GM19372 (cell line): ENCODE measurements around the gene DIDO1.
"Not testable (repeated sequence)": the region's sequence is repeated elsewhere in the genome, so short reads cannot be mapped to it uniquely, and the experiment has no call there.

Experiments
- ATAC-seq: cut with Tn5 transposase; IDR thresholded peaks from one replicate; pipeline ENCODE4 v1.9.1; 2021; ENCODE audit warnings: mild to moderate bottlenecking, low read depth, moderate library complexity; ENCODE audit not compliant: unreplicated experiment

The DIDO1 gene

DNA sequence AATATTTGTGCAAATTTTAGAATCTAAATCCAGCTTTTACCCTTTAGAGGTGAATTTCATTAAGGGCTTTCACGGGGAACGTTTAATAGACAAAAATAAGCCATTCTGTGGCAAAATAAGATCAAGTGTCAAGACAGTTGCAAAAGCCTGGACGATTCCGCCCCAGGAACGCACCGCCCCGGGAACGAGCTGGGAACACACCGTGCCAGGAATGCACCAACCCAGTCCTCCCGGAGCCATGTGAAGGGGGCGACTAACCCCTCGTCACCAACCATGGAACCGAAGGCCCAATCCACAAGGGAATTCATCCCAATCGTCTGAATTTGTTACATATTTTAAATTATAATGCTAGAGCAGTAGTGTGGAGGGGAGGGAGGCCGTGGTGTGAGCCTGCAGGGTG, 43.9 kb downstream of the DIDO1 start:
- no peak for ATAC-seq

DNA sequence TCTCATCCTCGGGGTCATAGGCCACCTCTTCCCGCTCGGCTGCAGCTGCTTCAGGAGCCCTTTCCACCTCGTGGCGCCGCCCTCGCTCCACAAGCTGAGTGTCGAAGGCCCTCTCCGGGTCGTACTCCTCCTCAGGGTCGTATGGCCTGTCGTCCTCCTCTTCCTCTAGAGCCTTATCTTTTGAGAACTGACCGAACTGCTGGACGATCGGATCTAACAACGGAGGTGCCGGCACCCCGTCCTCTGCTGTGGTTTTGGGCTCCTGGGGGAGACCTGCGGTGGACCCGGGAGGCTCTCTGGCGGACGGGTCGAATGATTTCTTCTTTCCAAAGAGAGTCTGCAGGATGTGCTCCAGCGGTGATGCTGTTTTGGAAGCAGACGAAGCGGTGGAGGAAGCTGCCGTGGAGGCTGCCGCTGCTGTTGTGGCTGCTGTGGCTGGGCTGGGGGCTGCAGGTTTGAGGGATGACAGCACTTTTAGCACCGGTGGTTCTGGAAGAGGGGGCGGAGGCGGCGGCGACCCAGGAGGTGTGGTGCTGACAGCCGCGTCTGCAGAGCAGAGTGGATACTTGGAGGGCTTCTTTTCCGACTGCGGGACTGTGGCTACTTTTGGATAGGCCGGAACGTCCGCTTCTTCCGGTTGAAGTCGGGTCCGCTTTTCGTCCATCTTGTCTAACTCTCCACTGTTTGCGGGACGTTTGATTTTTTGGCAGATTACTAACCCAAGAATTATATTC, 44.5 kb downstream of the DIDO1 start:
- ATAC-seq, result no peak

DNA sequence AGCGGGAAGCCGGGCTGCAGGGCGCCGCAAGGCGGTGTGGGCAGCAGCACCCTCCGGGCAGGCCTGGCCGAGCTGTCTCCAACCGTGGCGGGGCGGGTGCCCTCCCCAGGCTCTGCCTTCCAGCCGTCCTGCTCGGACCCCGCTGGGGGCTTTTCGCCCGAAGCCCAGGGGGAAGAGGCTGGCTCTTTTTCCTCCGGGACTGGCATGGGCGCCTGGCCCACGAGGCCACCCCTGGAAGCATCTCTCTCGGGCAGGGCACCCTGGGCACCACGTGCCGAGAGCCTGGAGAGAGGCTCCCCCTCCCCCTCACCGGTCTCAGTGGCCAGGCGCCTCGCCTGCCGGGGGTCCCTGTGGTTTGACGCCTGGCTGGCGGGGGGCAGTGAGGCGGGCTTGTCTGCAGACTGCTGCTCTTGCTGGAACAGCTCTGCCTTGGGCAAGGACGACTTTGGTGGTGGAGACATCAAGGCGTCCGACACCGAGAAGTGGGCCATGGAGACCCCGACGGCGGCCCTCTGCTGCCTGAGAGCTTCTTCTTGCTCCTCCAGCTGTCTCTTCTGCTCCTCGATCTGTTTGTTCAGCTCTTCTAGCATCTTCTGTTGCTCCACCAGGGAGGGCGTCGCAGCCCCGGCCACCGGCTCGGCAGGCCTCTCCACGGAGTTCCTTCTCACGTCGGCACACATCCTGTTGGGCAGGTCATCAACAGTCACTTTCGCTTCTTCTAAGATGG, 45.2 kb downstream of the DIDO1 start:
- ATAC-seq, result no peak

DNA sequence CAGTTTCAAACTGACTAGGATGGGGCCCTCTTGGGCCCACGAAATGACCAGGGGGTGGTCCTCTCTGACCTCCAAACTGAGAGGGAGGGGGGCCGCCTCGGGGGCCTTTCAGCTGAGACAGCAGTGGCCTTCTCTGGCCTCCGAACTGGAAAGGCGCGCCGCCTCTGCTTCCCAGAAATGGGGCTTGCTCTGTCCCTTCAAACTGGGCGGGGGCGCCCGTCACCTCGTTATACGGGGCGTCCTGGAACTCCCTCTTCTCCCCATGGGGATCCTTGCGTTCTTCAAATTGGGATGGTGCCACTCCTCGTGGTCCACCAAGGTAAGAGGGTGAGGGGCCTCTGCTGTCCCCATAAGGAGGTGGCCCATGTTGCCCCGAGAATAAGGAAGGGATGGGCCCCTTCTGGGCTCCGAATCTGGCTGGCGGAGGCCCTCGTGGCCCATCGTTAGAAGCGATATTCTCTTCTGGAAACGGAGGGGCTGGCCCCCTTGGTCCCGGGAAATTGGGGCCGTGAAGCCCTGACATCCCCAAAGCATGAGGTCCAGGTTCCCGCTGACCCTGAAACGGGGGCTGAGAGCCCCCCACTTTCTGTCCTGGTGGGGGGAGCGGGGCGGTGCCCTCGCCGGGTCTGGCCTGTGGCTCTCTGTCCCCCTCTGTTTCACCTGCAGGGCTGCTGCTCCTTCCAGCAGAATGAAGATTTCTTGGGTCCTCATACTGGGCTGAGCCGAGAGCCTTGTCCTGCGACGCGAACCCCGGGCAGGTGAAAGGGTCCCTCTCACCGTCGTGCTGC, 46.0 kb downstream of the DIDO1 start:
- ATAC-seq, result no peak

DNA sequence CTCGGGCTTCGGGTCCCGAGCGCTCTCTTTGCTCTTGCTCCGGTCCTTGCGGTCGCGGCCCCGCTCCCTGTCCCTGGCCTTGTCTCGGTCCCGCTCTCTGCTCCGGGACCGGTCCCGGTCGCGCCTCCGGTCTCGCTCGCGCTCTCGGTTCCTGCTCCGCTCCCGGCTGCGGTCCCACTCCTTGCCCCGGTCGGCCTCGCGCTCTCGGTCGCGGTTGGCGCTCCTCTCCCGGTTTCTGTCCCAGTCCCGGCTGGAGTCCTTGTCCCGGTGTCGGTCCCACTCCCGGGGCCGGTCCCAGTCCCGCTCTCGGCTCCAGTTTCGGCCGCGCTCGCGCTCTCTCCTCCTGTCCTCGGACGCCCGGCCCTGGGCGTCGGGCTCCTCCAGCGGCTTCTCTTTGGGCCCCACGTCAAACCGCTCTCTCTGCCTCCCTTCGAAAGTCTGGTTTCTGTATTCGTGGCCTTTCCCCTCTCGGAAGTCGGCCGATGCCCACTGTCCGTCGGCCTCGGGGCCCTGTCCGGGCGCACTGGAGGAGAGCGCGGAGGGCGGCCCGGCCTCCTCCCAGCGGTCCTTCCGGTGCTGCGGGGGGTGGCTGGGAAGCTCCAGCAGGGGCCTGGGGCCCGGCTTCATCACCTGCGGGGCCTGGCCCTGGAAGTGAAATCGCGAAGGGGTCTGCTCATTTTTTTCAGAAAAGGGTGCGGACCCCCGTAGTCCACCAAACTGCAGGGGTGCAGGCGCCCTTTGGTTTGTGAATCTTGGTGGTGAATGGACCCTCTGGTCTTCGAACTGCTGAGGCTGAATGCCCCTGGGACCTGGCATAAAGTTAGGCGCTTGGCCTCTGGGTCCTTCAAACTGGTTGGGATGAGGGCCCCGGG, 46.8 kb downstream of the DIDO1 start:
- ATAC-seq, result no peak

DNA sequence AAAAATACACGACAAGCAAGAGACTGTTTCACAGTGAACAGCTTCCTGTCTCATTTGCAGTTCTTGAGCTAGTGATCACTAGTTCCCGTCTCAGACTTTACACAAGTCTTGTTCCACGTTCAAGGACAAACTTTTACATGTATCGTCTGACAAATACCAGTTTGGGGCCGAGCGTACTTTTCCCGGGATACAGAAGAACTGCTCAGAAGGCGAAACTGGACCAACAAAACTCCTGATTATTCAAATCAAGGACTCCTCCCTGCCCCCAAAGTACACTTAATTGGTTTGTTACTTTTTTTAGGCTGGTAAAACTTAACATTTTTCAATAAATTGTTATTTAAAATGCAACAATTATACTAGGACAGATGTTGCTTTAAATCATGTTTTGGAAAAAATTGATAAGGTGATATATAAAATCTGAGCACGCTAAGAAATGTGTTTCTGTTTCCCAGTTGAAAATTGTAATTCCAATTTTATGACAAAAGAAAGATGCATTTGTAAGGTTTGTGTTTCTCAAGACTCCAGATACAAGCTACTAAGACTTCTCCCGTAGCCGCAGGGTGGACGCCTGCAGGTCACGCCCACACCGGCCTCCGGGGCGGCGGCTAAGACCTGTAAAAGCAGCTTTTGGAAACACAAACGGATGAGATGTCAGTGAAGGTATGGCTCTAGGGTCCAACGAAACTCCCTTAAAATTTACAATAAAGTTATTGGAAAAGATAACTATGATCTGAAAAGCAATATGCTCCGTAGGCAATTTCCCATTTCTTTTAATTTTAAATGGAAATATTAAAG, 47.9 kb downstream of the DIDO1 start:
- ATAC-seq, result no peak

DNA sequence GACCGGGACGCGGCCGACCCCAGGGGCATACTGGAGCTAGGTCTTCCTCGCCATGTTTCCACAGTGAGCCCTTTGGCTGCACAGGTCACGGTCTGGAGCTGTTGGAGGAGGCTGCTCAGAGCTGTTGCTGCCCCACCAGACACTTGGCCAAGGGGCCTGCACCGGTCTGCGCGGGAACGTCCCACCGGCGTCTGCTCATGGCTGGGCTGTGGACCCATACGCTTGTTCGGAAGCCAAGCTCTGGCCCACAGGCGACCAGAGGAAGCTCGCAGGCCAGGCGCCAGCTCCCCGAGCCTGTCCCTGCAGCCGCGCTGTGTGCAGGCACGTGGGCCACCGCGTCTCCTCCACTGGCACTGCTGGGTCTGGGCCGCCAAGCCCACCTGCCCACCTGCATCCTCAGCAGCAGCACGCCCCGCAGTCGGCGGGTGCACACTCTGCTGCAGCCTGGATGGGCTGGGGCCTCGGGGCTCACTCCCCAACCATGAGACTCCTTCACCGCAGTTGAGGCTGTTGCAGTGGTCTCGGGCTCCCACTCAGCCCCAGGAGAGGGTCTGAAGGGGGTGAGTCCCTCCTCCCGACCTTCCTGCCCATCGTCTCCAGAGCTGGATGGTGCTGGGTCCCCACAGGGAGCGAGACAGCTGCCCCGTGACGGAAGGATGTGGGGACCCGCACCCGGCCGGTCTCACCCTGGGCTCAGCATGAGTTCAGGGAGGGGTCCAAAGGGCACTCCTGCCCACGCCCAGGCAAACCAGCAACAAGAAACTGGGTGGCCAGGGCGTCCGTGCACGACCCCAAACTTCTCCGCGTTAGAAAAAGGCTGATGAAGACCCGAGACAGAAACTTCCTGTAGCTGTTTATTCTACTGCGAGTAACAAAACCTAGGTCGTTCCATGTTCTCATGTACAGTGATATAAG, 49.1 kb downstream of the DIDO1 start:
- ATAC-seq, result no peak

DNA sequence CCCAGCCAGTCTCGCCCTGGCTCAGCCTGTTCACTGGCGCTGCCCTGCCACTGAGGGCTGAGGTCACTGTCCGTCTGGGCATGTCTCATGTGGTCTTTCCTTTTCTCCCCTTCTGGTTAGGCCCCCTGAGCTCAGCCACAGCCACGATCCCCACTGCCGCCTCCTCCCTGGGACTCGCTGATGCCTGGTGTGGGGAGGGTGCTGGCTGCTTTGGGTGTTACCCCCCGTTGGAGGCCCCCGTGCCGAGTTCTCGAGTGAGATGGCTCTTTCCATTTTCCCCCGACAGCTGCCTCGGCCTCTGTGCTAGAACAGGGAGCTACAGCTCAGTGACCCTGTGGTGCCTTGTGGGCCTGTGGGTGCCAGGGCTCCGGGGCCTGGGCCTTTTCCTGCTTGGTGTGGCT, 49.8 kb downstream of the DIDO1 start:
- ATAC-seq, result no peak

DNA sequence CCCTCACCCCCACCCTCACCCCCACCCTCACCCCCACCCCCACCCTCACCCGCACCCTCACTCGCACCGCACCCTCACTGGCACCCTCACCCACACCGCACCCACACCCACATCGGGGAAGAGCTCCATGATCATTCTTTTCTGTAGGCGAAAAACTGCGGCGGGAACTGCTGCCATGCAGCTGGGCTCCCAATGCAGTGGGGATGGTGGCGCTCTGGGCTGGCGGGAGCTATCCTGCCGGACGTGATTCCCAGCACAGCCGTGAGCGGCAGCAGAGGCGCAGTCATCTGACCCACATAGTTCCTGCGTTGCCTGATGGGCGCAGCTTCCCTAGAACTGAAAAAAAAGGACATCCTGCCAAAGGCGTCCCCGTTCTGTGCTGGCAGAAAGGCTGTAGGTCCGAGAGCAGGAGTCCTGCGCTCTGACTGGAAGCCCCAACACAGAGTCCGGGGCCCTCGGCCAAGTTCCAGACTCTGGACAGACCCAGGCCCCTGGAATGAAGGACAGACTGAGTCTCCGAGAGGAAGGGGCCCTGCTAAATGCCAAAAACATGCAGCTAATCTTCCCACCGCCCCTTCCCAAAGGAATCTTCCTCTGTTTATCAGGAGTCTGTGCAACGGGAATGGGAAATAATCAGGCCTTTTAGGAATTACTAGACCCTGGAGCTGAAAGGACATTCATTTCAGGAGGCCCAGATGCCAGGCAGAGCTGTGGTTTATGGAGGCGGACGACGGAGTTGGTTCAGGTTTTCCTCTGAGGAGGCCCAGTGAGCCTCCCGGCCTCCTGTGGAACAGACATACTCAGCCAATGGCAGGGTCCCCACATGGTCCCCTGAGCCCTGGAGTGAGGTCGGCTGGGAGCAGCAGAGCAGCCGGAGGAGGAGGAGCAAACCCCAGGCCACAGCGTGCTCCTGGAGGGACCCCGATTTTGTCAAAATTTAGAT, 50.6 kb downstream of the DIDO1 start:
- no peak for ATAC-seq

DNA sequence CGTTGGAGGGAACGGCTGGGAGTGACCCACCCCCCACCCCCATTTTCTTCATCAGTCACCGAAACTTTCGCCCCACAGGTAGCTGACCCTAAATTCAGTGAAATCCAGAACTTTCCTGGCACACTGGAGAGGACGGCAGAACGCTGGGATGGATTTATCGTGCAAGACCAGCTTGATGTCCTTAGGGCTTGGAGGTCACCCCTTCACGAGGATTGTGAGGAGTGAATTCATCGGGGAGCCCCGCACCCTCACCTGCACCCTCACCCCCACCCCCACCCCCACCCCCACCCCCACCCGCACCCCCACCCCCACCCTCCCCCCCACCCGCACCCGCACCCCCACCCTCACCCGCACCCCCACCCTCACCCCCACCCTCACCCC, 51.4 kb downstream of the DIDO1 start:
- ATAC-seq, result no peak

DNA sequence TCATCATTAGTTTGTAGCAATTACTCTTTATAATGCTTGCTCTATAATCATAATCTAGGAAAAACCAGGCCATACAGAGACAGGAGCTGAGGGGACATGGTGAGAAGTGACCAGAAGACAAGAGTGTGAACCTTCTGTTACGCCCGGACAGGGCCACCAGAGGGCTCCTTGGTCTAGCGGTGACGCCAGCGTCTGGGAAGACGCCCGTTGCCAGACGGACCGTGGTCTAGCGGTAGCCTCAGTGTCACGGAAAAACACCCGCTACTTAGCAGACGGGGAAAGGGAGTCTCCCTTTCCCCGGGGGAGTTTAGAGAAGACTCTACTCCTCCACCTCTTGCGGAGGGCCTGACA, 52.6 kb downstream of the DIDO1 start:
- not testable (repeated sequence) for ATAC-seq

DNA sequence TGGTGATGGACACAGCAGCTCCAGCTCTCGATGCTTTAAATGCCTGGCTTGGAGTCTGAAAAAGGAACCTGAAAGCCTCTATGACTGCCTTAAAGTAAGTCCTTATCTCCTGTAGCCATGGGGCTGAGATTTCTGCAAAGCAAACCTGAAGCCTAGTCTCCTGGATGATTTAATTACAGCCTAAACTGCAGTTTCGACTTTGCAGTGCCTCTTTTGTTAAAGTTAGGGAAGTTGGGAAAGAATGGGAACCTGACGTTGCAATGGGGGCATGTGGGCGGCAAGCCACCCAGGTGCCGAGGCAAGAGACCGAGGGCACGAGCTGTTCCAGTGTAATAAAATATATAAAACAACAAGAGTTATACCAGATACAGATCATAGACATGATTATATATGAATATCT, 53.0 kb downstream of the DIDO1 start:
- ATAC-seq, result no peak

DNA sequence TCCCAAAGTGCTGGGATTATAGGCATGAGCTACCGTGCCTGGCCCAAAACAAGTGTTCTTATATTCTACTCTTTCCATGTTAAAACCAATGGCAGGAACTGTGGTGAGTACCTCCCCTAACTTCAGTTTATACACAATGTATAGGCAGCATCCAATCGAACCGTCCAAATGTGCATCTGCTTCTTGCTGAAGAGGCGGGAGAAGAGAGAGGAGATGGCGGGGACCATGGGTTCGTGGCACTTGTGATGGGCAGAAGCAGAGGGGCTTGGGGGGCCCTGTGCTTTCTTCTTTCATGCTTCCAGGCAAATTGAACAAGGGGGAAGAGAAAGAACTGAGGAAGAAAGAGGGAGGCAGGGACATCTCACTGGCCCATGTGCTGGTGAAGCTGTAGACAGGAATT, 53.4 kb downstream of the DIDO1 start:
- no peak for ATAC-seq

DNA sequence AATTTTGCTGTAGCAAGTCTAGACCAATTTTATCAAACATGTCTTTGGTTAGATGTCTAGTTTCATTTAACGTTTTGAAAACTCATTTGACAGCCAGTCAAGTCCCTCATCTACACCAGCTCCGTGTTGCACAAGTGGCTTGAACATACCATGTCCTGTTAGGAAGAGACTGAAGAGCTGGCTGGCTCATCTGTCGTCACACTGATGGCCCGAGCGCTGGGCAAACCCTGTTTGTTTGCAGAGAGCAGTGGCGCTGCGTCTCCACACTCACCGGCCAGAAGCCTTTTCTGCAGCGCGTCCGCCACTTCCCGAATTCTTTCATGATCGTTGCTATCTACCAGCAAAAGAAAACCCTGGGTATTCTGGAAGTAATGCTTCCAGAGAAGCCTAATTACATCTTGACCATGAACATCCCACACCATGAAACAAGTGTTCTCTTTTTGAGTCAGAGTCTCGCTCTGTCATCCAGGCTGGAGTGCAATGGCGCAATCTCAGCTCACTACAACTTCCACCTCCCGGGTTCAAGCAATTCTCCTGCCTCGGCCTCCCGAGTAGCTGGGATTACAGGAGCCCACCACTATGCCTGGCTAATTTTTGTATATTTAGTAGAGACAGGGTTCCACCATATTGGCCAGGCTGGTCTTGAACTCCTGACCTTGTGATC, 54.0 kb downstream of the DIDO1 start:
- no peak for ATAC-seq

DNA sequence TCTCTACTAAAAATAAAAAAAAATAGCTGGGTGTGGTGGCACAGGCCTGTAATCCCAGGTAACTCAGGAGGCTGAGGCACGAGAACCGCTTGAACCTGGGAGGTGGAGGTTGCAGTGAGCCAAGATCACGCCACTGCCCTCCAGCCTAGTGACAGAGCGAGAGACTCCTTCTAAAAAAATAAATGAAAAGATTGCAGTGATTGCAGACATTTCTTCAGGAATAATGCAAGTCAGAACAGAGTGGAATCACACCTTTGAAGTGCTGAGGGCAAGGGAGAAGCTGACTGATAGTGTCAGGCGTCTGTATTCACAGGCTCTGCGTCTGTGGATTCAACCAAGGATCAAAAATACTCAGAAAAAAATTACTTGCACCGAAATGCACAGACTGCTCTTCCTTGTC, 62.1 kb downstream of the DIDO1 start:
- ATAC-seq, result no peak

DNA sequence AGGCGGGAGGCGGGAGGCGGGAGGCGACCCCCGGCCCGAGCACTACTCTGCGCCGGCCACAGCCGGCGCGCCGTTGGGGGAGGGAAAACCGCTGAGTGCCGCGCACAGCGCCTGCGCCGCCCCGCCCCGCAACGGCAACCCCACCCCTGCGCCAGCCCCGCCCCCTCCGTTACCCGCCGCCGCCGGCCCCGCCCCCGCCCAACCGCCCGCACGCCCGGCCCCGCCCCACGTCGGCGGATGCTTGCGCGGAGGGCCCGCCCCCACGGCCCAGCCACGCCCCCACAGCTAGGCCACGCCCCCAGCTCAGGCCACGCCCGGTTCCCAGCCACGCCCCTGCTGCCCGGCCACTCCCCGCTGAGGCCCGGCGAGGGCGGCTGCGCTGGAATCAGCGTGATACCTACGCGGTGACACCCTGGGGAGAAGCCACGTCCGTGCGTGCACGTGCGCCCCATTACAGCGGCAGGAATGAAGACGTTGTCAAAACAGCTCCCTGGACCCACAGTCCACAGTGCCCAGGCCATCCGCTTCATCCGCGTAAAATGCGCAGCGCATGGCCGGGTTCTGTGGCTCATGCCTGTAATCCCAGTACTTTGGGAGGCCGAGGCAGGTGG, 64.5 kb downstream of the DIDO1 start, which contains the start of gene TCFL5:
TCFL5 (minus strand) TSS at position 97 of the 611 bp plus-strand sequence. CDS start 152 bp downstream, outside the sequence.
- peak; percentile 76 for ATAC-seq
